Umbilical cord (tissue), 2 donors: ENCODE data around the gene SLC7A8. TPM values are rescaled to one million over a fixed set of nuclear protein-coding genes. Genes with fewer than 3 reads are reported as not detected.
A peak's percentile ranks its signal among the peaks of the same experiment; 100 is the strongest.

Experiments used
- DNase-seq: peaks from one replicate; pipeline ENCODE4 v3.0.0-alpha.2; 2015; ENCODE audit warnings: low spot score
- total RNA-seq: library from RNA; depleted of rRNA; stranded (reverse); fragments of >200 nt; gene quantifications from one replicate; pipeline ENCODE4 v1.2.3, GENCODE V29; 2014; ENCODE audit warnings: low replicate concordance; ENCODE audit not compliant: insufficient read depth

Gene SLC7A8
- total RNA-seq, 1 donor from 2014 or later: 25.0 TPM

DNA sequence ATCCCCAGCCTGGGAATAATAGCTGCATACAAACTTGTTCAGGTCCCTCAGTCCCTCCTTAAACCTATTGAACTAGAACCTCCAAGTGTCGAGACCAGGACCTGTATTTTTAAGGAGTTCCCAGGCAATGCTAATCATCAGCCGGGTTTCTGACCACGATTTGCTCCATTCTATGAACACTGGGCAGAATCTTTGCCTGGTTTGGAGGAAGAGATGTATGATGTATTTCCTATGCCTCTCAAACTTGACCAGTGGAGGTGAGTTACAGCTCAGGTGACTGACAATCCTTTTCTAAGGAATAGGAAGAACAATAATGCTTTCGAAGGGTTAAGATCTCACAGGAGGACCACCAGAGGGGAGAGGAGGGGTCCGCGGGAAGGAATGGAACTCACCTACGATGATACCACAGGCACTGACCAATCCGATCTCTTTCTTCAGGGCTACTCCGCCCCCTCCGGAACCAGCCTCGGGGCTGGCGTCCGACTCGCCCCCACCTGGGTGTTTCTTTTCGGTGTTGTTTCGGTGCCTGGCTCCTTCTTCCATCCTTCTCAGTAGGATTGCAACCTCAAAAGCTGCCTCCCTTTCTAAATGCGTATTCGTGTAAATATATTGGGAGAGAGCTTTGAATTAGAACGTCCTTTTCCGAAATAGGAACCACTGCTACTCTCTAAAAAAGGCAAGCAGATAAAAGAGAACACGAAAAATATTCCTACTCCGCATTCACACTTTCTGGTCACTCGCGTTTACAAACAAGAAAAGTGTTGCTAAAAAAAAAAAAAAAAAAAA, 895 bp downstream of the SLC7A8 start:
- DNase-seq: peak; percentile 53

DNA sequence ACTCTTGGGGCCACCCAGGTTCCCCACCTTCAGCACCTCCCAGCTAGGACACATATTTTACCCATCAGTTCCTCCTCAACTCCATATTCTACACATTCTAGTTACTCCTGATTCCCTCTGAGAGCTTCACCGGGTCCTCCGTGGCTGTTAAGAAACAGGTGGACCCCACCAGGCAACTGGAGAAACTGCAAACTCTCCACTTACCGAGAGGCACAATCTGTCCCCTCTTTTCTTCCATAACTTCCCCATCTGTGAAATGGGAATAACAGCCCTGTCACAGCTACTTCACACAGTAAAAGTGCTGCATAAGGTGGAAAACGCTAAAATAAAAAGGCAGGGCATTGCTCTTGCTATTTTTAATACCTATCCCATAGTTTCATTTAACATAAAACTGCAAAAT, 1.5 kb downstream of the SLC7A8 start:
- DNase-seq: no peak

DNA sequence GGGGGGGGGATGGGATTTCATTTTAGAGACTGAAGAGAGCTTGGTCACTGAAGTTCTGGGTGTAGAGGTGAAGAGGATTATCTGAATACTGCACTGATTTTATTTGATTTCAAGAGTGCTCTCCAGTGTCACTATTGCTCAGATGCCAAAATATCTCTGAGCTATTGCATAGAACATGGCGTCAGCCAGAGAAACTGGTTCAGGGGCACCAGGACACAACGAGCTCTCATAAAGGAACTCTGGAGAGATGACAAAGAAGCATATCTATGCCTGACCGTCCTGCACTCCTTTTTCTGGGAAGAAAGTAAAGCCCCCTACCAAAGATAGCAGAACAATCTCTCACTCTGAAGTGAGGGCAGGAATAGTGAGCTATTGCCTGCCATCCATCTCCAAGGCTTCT, 2.0 kb downstream of the SLC7A8 start:
- peak; percentile 68 for DNase-seq

DNA sequence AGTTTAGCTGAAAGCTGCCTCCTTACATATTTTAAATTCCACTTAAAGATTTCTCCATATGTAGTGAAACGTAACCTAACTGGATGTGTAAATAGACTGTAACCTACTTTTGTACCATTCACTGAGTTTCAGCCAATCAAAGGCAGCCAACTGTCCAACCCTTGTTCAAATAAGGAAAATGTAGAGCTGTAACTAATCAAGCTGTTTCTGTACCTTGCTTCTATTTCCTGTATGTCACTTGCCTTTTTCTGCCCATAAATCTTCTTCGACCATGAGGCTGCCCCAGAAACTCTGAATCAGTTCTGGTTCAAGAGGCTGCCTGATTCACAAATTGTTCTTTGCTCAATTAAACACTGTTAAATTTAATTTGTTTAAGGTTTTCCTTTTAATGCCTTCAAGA, 6.3 kb downstream of the SLC7A8 start:
- DNase-seq: no peak

DNA sequence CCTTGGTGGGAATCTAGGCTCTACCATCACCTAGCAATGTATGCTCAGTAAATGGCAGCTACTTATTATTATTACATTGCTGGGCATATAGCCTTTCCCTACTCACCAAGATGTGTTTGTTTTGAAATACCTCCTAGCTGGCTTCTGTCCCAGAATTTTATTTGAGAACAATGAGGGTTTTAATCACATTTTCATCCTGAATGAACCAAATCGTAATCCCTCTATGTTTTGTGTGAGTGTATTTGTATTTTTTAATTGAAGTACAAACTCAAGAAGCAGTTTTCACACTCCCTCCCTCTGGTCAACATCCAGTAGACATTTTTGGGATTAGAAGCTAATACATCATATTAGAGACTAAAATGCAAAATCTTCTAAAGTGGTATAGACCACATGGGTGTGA, 7.6 kb downstream of the SLC7A8 start:
- no peak for DNase-seq

DNA sequence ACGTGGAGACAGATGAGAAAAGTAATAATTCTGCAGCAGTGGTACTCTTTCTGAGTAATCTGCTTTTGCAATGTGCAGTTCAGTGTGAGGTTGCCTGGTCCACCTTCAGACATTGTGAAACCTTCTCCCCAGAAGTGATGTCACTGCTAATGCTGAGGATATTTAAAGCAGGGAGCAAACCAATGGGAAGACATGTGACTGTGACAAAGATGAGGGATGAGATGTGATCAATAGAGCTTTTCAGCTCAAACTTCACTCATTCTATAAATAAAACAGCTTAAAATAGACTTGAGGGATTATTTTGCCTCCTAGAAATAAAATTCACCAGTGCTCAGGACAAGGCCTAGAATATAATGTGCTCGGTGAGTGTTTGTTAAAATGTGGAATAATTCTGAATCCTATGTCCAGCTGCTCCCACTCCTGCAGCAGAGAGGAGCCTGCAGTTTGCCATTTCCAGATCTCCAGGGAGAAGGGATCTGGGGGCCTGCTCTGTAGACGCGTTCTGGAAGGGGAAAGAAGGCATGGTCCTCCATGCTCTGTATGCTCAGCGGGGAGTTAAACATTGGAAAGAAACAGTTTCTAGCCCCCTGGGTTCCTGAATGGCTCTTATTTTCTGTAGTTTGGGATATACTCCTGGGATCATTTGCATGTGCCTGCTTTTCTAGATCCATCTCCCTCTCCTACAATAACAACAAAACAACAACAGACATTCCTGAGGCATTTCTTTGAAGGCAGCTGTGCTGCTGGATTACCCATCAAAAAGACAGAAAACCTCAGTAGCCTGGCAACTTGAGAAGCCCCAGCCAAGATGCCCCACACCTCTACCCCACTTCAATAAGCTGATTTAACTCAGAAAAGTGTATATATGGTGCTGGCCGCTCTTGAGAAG, 8.9 kb downstream of the SLC7A8 start:
- DNase-seq: peak; percentile 79

DNA sequence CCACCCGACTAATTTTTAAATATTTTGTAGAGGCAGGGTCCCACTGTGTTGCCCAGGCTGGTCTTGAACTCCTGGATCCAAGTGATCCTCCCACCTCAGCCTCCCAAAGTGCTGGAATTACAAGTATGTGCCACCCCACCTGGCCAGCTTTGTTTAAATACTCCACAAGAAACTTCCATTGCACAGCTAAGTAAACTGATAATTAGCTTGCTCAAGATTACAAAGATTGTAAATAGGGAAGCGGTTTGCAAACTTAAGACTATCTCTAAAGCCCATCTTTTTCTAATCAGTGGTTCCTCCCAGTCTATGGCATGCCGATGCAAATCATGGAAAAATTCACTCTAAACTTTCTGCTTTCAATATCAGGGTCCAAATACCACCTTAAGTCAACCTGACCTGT, 9.7 kb downstream of the SLC7A8 start:
- DNase-seq: no peak

DNA sequence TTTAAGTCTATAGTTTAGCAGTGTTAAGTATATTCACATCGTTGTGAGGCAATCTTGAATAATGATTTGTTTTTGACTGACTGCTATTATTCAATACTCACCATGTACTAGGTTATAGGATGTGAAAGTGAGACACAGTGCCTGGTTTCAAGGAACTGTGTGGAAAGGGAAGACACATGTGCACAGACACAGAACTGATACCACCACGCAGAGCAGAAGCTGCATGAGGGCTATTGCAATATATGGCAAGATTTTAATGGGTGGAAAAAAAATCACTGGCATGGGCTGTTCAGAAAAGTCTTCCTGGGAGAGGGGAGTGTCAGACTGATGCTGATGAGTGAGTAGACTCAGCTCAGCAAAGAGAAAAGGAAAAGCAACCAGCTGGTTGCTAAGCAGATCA, 10.4 kb downstream of the SLC7A8 start:
- no peak for DNase-seq

DNA sequence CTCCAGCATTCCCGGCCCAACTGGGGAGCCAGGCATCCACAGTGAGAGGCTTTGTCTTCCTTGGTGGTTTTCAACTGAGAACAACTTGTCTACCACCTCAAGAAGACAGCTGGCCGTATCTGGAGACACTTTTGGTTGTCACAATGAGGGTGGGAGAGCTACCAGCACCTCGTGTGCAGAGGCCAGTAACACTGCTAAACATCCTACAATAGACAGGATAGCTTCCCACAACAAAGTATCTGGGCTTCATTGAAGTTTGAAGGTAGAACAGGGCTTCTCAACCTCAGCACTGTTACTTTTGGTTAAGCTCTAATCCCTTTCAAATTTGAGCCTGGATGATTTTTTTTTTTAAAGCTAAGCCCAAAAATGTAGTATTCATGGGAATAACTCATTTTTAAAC, 10.9 kb downstream of the SLC7A8 start:
- no peak for DNase-seq

DNA sequence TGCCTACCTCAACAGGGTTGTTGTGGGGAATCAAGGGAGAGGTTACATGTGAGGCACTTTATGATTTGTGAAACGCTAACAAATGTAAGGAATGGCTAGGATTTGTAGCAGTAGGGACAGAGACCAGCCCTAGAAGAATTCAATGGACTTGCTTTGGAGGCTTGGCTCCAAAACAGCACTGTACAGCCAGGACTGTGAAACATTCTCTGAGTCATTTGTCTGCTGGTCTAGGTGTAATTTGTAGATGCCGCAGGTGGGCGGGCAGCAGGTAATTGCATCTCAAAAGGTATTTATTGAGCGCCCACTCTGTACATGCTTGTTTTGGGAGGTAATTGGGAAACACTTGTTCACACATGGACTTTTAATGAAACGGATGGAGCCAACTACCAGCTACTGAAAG, 11.4 kb downstream of the SLC7A8 start:
- DNase-seq: no peak

DNA sequence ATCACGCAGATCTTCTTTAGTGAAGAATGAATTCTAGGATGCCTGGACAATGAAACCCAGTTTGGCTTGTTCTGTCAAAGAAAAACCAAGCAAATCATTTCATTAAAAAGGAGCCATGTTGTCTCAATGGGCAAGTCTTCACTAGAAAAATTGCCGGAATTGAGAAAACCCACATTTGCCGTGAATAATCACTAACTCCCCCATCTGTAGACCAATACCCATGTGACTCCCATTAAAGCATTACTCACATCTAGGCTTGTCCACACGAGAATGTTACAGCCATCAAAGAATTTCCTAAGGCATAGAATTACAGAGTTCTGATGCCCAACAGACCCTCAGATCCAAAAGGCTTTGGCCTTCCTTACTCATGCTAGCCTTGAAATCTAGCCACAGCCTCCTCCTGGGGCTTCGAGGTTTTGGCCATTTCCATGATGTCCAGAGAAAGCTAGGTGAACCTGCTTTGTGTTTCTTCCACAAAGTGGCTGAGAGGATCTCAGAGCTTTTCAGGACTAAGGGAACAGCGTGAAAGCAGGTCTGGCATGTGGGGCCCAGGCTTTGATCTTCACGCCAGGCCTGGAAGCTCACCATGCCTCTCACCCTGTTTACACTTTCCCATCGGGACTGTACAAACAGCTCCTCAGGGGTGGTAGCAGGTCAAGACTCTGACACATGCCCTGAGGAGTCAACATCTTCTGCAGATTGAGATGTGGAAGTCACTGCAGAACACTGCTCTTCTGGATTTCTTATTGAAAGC, 12.1 kb downstream of the SLC7A8 start:
- peak; percentile 56 for DNase-seq

DNA sequence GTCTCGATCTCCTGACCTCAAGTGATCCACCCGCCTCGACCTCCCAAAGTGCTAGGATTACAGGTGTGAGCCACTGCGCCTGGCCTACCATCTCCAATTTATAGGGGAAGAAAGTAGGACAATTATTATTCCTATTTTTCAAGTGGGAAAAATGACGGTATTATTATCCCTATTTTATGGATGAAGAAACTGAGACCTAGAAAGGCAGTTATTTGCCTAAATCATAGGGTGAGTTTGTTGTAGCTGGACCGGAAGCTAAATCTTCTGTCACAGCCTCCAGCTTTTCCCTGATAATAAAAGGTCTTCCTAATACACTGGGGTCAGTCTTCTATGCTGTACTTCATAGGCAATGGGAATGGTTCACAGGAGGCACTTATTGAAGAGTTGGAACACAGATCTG, 13.8 kb downstream of the SLC7A8 start:
- no peak for DNase-seq

DNA sequence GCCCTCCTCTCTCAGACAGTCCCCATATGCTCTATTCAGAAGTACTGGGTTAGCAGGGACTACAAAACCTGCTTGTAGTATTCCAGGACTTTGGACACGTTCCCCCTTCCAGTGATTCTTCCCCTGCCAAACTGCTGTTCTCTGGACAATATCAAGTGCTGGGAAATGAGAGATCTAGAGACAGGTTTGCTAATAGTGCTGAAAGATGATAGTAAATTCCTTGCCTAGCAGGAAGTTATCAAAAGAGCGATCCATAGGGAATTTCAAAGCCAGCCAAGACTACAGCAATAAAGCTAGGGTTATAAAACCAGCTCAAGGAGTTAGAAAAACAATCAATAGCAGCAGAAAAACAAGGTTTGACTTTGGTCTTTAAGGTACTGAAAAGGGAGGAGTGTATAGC, 15.2 kb downstream of the SLC7A8 start:
- DNase-seq: peak; percentile 91

DNA sequence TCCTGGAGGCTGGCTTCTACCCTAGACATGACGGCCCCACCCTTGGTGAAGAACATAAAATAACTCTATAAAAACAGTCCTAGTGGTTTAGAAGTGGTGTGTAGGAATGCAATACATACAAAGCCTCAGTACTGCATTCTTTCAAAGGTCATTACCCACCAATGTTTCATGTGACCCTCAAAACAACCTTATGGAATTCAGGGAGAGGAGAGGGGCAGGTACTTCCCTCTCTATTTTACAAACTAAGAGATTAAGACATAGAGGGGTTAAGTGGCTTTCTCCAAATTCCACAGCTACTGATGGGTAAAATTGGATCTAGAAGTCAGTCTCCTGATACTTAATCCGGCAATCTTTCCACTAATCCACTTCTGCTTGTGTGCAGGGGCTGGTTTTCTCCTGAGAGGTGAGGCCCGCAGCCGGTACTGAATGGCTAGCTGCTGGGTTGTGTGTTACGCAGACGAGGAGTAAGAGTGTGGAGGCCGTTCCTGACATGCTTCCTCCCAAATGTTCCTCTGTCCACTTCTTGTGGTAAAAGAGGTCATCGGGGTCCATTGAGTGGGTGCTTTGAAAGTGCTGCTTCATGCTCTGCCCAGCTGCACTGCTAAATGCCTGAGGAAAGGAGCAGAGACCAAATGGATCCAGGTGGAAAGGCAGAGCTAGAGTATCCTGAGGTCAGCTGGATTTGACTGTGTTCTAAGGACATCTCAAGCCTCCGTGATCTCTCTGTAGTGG, 16.2 kb downstream of the SLC7A8 start:
- no peak for DNase-seq

DNA sequence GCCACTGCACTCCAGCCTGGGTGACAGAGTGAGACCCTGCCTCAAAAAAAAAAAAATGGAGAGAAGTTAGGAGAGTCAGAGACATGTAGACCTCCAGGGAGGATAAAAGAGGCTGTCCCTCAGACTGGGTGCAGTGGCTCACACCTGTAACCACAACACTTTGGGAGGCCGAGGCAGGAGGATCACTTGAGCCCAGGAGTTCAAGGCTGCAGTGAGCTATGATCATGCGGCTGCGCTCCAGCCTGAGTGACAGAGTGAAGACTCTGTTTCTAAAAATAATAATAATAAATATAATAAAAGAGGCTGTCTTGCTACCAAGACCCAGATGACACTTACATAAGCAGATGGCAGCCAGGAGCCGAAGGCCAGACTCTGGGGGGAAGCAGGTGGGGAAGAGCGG, 18.5 kb downstream of the SLC7A8 start:
- no peak for DNase-seq

DNA sequence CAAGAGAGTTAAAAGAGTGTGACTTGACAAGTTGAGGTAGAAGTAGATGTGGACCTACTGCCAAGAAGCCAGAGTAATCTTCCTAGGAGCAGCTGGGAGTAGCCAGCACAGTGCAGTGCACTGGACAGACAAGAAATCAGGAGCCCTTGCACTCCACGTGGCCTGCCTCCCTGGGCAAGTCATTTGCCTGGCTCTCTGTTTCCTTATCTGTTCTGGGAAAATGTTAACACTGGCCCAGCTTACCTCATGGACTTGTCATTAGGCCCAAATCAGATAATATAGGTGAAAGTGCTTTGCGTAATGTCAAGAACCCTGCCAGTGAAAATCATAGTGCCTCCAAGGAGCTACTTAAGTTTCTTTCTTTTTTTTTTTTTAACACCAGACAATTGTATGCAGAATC, 19.2 kb downstream of the SLC7A8 start:
- no peak for DNase-seq

DNA sequence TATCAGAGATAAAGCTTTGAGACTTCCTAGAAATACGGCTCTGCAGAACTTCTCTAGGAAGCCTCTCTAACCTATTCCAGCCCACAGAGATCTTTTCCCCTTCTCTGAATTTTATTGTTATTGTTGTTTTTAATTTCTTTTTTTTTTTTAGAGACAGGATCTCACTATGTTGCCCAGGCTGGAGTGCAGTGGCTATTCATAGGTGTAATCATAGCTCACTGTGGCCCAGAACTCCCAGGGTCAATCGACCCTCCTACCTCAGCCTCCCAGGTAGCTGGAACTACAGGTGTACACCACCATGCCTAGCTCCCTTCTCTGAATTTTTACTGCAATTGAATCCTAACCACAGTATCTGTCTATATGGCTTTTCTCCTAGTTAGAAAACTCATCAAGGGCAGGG, 19.6 kb downstream of the SLC7A8 start:
- no peak for DNase-seq

DNA sequence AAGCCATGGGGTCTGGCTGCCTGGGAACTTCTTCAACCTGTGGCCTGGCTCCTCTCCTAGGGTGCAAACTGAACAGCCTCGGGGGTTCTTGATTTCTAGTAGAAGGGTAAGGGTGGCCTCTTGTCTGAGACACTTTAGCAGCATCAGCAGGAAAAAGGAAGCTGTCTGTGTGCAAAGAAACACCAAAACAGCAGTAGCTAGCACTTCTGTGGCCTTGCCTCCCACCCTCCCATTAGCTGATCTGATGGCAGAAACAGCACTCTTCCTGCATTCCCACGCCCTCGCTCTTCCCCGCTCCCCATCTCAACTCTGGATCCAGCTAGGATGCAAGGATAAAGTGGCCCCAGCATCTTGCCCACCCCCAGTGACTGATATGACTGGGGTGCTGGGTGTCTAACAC, 20.7 kb downstream of the SLC7A8 start:
- no peak for DNase-seq

DNA sequence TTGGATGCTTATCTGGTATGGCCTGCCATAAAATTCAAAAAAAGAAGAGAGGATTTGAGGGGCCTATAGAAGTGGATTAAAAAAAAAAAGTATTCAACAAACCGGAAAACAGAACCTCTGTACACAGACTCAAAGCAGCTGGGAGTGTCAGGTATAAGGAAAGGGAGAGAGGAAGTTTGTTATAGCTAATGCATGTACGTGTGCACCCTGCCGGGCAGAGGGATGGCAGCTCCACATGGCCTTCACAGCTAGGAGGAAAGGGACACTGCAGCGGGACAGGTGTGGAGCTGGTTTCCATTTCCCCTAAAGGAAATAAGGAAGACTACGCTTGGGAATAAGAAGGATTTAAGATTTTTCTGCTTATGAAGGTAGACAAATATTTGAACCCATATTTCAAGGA, 21.5 kb downstream of the SLC7A8 start:
- no peak for DNase-seq

DNA sequence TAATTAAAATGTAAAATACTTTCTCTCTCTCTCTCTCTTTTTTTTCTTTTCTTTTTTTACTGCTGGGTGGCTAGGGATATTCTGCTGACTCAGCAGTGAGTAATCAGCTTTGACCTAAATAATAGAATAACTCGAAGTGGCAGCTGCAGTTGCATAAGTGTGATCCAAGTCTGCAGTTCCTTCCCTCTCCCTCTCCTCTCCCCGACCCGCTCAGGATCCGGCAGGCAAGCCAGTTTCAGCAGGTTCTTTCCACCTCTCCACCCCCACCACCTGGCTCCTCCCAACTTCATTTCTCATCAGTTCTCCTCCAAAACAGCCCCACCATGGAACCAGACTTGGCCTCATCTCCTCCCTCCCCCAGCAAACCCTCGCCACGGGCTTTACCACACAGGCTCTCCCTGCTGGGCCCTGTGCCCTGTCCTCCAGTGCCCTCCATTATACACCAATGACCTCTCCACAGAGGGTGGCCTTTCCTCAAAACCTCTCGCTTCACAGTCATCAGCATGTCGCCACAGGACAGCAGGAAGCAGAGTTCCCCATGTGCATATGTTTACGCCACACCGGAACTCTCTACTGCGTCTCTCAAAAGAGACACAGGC, 22.4 kb downstream of the SLC7A8 start:
- peak; percentile 90 for DNase-seq

DNA sequence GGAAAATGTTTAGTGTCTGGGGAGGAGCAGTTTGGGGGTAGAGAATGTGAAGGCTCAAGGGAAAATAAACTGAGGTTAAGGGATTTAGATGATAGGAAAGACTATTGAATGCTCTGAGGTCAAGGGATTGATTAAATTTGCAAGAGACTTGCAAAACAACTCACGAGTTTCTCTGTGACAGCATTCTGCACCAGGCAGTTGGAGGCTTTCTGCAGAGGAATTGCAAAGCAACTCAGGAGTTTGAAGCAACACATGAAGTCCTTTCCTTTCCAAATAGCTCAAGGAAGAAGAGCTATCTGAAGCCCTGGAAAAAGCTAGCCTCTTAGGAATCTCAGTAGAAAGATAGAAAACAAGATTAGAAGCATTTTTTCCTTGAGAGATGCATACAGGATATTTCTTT, 23.9 kb downstream of the SLC7A8 start:
- DNase-seq: peak; percentile 50
